Activated CD4-positive, alpha-beta T cell treated with anti-CD3 and anti-CD28 coated beads for 1 hour (primary cell): ENCODE data around the gene CD320.
A peak's percentile ranks its signal among the peaks of the same experiment; 100 is the strongest.
"Not testable (repeated sequence)": the region's sequence is repeated elsewhere in the genome, so short reads cannot be mapped to it uniquely, and the experiment has no call there.

Experiments
- DNase-seq: peaks from one replicate; pipeline ENCODE4 v3.0.0-alpha.2; 2020

Gene CD320

DNA sequence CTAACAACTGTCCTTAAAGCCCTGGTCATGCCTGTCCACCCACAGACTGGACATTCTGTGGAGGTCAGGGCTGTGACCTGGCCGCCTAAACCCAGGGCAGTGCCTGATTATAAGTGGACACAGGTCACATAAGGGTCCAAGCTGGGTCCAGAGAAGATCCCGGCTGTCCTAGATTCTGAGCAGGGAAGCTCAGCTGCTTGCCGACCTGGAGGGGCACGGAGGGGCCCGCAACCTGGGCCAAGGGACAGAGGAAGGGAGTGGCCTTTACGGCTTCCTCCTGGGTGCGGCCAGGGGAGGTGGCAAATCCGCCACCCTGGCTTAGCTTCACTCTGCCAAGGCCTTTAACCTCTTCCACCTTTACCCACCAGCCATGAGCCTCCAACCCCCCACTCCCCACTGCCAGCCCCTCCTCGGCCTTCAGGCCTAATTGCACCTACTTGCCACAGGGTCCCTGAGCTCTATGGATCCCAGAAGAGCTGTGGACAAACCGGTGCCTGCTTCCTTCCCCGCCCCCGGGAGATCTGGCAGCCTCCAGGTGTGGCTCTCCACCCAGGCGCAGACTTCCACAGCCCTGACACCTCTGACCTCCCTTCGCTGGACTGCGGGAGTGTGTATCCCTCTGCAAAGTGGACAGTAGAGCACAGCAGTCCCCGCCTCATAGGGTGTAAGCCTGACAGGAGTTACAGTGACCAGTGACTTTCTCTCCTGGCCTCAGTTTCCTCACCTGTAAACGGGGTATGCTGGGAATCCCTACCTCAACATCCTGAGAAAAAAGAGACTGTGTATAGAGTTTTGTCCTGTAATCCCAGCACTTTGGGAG lies 1.7 kb downstream of the CD320 start:
- DNase-seq, result peak; percentile 6

DNA sequence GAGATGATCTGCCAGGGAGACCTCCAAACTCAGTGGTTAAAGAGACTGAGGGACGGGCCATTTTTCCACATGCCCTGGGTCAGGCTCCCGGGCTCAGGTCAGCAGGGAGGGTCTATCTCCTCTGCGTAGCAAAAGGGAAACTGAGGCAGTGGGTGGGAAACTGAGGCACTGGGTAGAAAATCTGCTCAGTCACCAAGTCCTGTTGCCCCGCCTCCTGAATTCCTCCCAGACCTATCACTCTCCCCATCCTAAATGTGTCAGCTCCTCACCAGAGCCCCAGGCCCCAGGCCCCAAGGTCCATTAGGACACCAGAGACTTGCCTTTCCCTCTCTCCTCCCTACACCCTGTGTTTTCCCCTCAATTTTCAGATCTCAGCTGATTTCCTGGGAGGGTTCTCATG lies 2.4 kb downstream of the CD320 start:
- no peak for DNase-seq

DNA sequence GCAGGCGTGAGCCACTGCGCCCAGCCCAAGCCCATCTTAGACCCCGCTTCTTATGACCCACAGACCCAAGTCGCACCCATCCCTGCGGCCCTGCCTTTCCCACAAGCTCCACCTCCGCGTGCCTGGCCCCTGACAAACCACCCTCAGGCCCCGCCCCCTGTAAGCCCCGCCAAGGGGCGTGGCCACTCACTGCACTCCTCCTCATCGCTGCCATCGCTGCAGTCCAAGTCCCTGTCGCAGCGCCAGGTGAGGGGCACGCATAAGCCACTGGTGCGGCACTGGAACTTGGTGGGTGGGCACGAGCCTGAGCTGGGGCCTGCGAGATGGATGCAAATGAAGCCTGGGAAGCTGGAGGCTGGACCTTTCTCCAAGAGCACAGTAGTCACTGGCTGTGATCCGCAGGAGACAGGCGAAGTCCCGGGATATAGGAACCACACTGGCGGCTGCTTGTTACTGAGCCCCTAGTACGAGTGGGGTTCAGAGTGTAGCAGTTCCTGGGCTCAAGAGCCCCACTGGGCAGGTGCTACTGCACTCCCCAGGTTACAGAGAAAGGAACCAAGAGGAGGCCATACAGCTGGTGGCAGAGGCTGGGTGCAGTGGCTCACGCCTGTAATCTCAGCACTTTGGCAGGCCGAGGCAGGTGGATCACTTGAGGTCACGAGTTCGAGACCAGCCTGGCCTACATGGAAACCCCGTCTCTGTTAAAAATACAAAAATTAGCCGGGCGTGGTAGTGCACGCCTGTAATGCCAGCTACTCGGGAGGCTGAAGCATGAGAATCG lies 3.1 kb downstream of the CD320 start:
- peak; percentile 7 for DNase-seq

DNA sequence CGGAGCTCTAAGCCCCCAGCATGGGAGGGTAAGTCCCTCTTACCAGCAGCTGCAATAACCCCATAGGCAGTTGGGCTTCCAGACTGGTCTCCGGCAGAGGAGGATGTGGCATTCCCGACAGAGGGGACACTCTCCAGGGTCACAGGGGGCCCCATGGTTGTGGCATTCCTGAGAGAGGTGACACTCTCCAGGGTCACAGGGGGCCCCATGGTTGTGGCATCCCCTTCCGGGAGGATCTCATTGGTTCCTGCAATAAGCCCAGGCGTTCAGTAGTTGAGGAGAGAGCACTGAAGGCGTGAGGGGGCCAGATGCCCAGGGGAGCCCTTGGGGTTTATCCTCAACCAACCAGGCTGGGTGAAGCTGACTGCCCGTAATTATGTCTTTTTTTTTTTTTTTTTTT lies 5.4 kb downstream of the CD320 start:
- DNase-seq, result no peak

DNA sequence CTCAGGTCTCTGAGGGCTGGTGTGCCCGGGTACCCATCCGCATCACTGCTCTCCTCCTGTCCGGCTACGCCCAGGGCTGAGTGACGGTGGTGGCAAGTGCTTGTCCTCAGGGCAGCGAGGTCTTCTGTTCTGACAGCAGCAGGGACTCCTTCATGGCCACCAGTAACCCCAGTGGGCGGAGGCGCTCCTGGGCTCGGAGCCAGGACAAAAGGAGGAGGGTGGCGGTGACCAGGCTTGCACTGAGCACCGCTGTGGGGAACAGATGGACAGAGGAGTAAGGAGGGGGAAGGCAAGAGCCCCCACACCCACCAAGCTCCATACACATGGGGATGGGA lies 5.8 kb downstream of the CD320 start:
- DNase-seq, result peak; percentile 3

DNA sequence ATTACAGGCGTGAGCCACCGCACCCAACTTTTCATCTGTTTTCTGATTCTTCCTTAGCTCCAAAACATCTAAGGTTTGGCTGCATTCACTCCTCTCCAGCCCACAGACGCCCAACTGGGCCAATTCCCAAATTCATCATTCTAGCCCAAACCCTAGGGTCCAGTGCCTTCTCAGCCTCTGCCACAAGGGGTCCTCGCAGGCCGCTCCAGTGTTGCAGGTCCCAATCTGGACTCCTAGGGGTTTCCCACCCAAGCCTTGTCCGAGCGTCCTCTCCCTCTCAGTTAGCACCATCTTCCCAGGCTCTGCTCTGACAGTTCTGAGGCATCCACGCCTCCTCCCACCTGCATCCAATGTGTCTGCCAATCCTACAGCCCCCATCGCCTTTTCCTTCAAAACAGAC lies 16.8 kb downstream of the CD320 start:
- DNase-seq, result not testable (repeated sequence)

DNA sequence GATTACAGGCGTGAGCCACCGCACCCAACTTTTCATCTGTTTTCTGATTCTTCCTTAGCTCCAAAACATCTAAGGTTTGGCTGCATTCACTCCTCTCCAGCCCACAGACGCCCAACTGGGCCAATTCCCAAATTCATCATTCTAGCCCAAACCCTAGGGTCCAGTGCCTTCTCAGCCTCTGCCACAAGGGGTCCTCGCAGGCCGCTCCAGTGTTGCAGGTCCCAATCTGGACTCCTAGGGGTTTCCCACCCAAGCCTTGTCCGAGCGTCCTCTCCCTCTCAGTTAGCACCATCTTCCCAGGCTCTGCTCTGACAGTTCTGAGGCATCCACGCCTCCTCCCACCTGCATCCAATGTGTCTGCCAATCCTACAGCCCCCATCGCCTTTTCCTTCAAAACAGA lies 31.6 kb downstream of the CD320 start:
- DNase-seq, result not testable (repeated sequence)

DNA sequence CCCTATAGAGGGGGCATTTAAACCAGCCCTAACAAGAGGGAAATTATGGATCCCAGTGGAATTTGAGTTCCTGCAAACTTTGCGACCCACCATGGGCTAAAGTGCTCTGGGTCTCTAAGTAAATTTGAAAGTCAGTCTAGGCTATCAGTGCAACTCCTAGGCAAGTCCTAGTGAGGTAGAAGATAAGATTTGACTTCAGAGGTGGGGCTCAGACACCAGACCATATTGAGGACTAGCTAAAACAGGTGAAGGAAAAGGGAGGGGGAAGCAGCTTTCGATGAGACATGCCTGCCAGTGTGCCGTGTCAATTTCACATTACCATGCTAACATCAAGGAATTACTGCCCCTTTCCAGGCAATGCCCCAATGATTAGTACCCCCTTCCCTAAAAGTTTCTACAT lies 38.4 kb downstream of the CD320 start:
- DNase-seq, result no peak

DNA sequence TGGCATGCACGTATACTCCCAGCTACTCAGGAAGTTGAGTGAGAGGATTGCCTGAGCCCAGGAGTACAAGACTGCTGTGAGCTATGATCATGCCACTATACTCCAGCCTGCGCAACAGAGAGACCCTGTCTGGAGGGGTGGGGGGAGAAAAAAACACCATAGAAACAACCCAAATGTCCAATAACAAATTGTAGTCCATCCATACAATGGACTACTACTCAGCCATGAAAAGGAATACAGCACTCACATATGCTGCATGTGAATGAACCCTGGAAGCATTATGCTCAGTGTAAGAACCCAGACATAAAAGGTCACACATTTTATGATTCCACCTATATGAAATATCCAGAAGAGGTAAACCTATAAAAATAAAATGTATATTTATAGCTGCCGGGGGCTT lies 42.3 kb downstream of the CD320 start:
- DNase-seq, result no peak

DNA sequence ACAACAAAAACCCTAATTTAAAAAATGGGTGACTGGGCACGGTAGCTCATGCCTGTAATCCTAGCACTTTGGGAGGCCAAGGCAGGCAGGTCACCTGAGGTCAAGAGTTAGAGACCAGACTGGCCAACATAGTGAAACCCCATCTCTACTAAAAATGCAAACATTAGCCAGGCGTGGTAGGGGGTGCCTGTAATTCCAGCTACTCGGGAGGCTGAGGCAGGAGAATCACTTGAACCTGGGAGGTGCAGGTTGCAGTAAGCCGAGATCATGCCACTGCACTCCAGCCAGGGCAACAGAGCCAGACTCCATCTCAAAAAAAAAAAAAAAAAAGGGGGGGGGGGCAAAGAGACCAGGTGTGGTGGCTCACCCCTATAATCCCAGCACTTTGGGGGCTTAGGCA lies 43.9 kb downstream of the CD320 start:
- DNase-seq, result not testable (repeated sequence)

DNA sequence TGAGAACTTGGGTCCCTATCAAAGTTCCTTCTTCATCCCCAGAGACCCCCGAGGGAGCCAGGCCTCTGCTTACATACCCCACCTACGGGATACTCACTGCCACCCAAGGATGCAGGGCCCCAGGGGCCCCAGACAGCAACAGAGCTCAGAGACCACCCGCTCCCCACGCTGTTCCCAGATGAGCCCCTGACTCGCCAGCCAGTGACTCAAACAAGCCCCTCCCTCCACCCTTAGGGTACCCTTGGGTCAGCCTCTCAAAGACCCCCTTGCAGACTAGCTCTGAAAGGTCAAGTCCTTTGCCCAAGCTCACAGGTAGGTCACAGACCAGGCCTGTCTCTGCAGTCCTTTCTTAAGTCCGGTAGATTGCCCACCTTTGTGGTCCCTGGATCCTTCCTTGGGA lies 45.7 kb downstream of the CD320 start:
- no peak for DNase-seq

DNA sequence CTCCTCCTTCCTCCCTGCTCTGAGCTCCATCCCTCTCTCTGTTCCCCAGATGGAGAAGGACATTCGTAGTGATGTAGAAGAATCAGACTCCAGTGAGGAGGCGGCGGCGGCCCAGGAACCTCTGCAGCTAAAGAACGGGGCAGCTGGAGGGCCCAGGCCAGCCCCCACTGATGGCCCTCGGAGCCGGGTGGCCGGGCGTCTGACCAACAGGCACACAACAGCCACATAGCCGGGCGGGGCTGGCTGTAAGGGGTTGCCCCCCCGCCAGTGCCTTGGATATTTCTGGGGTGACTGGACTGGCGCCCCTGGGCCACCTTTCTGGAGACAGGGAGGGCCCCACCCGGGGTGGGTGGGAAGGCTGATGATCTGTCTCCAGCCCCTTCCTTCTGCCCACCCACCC lies 46.3 kb downstream of the CD320 start:
- no peak for DNase-seq

DNA sequence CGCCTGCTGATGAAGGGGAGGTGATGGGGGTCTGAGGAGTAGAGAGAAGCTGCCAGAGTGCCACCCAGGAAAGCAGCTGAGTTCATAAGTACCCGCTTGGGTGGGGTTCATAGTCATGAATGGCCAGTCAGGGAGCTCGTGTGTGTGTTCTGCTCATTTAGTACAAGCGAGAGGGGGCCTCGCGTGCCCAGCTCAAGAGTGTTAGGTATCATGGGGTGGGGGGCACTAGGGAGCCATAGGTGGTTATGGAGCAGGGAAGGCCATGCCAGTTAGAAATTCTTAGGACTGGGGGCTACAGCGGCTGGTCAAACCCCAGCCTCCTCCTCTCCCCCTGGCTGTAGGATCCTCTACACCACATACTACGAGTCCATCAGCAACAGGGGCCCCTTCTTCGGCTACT lies 46.8 kb downstream of the CD320 start:
- DNase-seq, result no peak

DNA sequence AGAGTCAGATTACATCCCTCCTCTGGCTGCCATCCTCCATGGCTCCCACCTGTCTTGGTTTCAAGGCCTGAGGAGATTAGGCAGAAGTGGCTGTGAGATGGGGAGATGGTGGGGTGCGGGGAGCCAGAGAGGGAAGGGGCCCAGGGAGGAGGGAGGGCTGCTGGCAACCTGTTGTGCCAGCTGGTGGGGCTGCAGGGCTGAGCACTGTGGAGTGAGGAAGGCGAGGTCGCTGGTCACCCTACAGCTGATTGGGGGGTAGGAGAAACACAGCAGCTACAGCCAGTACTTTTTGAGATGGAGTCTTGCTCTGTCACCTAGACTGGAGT lies 48.3 kb downstream of the CD320 start:
- DNase-seq, result no peak

DNA sequence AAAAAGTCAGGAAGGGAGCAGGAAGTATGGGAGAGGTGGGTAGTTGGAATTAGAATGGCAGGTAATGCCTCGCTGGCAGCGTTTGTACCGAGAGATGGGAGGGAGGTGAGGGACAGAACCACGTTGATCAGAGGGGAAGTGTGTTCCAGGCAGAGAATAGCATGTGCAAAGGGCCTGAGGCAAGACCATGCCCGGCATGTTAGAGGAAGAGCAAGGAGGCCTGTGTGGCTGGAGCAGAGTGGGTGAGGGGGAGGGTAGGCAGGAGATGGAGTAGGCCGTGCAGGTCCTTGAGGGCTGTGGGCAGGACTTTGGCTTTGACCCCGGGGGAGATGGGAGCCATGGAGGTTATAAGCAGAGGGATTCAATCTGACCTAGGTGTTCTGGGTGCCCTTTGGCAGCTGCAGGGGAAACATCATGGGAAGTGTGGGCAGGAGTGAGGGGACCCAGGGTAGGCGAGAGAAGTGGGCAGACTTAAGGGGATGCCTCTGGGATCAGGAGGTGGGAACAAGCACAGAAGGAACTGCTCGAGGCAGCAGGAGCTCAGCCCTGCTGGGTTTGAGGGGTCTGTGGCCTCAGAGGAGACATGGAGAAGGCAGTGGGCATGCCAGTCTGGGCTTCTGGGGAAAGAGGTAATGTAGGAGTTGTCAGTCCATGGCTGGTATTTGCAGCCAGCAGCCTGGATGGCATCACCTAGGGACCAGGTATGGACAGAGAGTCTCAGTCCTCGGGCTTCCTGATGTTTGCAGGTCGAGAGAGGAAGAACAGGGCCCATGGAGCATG lies 48.8 kb downstream of the CD320 start:
- DNase-seq, result no peak

DNA sequence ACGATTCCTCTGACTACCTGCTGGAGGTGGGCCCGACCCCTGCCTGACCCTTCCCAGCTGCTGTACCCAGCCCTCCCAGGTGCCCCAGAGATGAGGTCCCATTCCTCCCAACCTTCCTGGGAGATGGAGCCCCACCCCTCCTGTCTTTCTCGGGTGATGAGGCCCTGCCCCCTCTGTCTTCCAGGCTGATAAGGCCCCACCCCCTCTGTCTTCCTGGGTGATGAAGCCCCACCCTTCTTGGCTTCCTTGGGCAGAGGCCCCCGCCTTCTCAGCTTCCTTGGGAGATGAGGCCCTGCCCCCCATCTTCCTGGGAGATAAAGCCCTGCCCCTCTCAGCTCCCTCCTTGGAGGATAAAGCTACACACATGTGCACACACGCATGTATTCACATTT lies 51.1 kb downstream of the CD320 start:
- DNase-seq, result no peak

DNA sequence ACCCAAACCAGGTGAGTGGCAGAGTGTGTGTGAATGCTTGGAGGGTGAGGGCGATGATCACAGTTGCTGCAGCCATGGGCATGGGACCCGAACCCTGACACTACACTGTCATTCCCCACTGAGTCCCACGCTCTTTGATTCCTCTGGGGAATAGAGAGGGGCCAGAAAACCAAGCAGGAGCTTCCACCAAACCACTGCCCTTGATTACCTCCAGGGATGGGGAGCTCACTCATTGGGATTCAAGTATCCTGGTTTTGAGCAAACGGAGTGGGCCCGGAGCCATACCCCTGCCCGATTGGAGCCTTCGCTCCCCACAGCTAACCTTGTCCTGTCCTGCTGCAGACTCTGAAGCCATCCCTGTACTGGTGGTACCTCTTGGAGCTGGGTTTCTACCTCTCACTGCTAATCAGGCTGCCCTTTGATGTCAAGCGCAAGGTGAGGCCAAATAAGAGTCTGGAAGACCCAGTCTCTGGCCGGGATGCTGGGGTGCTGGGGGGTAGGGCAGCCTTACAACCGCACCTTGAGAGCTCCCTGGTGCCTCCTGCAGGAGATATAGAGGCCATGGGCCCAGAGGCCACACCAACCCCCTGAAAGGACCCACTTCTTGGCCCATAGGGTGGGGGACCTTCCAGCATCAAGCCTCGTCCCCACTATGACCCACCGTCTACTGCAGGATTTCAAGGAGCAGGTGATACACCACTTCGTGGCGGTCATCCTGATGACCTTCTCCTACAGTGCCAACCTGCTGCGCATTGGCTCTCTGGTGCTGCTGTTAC lies 51.7 kb downstream of the CD320 start:
- DNase-seq, result no peak

DNA sequence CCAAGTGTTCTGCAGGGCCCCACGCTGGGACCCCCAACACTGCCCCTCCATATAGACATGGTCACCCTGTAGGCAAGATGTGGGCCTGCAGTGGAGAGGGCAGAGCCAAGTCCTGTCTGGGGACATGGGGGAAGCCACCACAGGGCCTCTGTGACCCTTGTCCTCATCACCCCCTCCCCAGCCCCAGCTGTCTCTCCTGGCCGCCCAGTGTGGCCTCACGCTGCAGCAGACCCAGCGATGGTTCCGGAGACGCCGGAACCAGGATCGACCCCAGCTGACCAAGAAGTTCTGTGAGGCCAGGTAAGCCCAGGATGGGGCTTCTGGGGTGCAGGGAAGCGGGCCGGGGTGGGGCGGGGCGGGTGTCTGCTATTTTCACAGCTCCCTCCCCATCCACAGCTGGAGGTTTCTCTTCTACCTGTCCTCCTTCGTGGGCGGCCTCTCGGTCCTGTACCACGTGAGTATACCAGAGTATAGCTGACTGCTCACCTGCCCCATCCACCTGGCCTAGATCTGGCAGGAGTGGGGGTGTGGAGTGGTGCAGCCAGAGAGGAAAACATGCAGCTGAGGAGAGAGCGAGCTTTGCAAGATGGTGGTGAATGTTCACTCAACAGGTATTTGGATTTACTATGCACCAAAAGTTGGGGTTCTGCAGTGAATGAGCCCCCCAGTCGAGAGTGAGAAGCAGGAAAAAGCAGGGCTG lies 52.6 kb downstream of the CD320 start:
- no peak for DNase-seq

DNA sequence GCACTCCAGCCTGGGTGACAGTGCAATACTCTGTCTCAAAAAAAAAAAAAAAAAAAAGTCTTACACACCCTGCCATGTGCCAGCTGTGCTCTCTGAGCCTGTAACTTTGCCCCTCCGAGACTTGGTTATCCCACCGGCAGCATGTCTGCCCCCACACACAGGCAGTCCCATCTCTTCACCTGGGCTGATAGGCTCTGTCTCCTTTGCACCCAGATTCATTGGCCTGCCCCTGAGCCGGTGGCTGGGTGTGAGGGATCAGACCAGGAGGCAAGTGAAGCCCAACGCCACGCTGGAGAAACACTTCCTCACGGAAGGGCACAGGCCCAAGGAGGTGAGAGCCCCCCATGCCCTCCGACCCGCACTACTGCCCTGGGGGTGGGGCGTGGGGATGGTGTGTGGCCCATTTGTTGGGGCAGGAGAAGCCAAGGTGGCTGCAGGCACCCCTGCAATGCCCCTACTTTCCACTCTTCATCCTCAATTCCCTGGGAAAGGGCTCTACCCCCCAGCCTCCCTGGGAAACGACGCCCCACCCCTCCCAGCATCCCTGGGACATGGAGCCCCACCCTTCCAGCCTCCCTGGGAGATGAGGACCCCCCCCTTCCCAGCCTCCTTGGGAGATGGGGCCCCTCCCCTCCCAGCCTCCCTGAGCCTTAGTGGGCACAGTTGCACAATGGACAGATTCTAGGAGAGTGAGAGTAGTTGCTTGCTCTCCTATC lies 53.7 kb downstream of the CD320 start:
- DNase-seq, result no peak

DNA sequence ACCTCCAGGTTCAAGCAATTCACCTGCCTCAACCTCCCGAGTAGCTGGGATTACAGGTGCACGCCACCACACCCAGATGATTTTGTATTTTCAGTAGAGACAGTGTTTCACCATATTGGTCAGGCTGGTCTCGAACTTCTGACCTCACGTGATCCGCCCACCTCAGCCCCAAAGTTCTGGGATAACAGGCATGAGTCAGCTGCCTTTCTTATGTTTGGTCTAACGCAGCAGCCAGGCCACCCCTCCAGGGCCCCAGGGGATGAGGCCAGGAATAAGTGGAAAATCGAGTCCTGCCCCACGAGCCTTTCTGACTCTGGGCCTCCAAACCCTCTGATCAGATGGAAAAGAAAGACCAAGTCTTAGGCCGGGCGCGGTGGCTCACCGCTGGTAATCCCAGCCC lies 54.5 kb downstream of the CD320 start:
- DNase-seq, result no peak

DNA sequence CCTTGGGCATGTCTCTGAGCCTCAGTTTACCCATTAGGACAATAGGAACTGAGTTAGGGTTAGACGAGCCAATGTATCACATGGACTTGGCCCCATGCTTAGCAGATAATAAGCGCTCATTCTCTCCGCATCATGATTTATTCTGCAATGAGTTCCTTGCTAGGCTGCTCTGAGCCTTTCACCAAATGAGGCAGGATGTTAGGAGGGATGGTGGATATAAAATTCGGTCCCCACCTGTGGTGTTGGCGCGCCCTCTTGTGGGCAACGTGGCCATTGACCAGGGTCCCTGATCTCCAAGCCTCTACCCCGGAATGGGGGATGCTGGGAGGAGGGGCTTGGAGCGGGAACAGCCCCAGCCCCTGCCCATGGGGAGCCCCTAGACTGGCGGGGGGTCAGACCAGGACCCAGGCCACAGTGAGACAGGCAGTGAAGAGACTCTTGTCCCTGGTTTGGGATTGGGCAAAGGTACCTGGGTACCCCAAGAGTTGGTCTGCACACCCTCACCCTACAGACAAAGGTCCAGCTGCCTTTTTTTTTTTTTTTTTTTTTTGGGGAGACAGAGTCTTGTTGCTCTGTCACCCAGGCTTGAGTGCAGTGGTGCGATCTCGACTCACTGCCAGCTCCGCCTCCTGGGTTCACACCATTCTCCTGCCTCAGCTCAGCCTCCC lies 55.1 kb downstream of the CD320 start:
- DNase-seq, result peak; percentile 78
